ENCODE measurements around the gene IL1RAPL2.
"Not testable (repeated sequence)": the region's sequence is repeated elsewhere in the genome, so short reads cannot be mapped to it uniquely, and the experiment has no call there.

The IL1RAPL2 gene

GRCh38 chrX:104854790-104855340, 288.9 kb downstream of the IL1RAPL2 start:
- Histone ChIP-seq H3K4me1 (ENCODE audit: insufficient read depth, low read length) (no peaks in the 10 kb centered on the region), H3K4me3 (ENCODE audit: low read depth in 1 of 2, low read length in 2 of 2) (no peak overlapping the region), H3K27me3 (ENCODE audit: control insufficient read depth in 1 of 2, insufficient read depth in 2 of 2, low read length in 2 of 2) (no peaks in the 10 kb centered on the region), H3K9ac (ENCODE audit: low read length) (no peak overlapping the region), H3K27ac (ENCODE audit: low read depth, low read length) (no peak overlapping the region), H3K9me3 (ENCODE audit: low read length) (no peaks in the 10 kb centered on the region), H3K36me3 (ENCODE audit: insufficient read depth, low read length) (no peaks in the 10 kb centered on the region)

DNA sequence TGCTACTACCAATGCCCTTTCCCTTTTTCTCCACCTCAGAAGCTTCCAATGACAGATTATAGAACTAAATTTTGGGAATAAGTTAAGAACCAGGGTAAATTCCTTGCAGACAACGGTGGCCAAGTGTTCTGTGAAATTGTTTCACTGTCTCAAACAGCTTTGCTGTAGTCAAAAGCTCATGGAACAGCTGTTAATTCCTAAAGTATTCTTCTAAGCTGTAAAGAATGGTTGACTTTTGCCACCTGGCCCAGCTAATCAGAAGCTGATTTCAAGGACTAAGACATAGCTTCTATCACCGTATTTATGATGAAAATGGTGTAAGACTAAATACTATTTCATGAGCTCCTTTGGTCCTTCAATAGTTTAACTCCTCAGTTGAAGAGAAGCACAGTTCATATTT, 297.5 kb downstream of the IL1RAPL2 start:
- Histone ChIP-seq H3K9me3 (ENCODE audit: low read length) (no peaks in the 10 kb centered on the region), H3K4me1 (ENCODE audit: insufficient read depth, low read length) (no peaks in the 10 kb centered on the region), H3K27ac (ENCODE audit: low read depth, low read length) (no peak overlapping the region), H3K4me3 (ENCODE audit: low read depth in 1 of 2, low read length in 2 of 2) (no peak overlapping the region), H3K36me3 (ENCODE audit: insufficient read depth, low read length) (no peaks in the 10 kb centered on the region), H3K27me3 (ENCODE audit: control insufficient read depth in 1 of 2, insufficient read depth in 2 of 2, low read length in 2 of 2) (peaks cover 0 to 5% of the 10 kb centered on the region in 2 donors), H3K9ac (ENCODE audit: low read length) (no peak overlapping the region)

DNA sequence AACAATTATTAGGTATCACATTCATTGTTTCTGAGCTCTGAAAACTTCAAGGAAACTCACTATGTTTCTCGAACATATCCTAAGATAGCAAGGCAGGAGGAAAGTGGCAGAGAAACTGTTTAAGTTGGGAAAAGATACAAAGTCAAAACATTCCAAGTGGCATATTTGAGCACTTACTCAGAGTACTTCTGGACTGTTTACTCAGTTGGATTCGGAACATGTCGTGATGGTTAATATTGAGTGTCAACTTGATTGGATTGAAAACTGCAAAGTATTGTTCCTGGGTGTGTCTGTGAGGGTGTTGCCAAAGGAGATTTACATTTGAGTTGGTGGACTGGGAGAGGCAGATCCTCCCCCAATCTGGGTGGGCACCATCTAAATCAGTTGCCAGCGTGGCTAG, 298.3 kb downstream of the IL1RAPL2 start:
- no peak overlapping the region for H3K4me3 ChIP-seq (ENCODE audit: low read depth in 1 of 2, low read length in 2 of 2)
- no peak overlapping the region for H3K27ac ChIP-seq (ENCODE audit: low read depth, low read length)
- no peaks in the 10 kb centered on the region for H3K4me1 ChIP-seq (ENCODE audit: insufficient read depth, low read length)
- no peaks in the 10 kb centered on the region for H3K9me3 ChIP-seq (ENCODE audit: low read length)
- no peak overlapping the region for H3K9ac ChIP-seq (ENCODE audit: low read length)
- no peaks in the 10 kb centered on the region for H3K36me3 ChIP-seq (ENCODE audit: insufficient read depth, low read length)
- H3K27me3 ChIP-seq (ENCODE audit: control insufficient read depth in 1 of 2, insufficient read depth in 2 of 2, low read length in 2 of 2), result peaks cover 0 to 5% of the 10 kb centered on the region in 2 donors

DNA sequence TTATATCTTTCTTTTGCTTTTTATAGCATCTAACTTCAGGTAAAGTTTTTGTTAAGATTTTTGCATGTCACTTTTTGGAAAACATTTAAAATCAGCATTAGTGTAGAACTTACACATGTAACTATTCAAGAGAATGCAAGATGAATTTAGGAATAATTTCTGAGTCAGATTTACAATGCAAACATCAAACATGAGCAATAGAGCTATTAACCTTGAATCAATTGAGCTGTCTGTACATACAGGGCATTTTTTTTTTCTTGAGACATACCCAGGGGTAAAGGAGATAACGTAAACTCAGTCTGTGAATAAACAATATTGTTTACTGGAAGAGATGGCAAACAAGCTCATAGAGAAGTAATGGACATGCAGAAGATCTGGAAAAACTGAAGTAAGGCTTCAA, 311.5 kb downstream of the IL1RAPL2 start:
- H3K9ac ChIP-seq (ENCODE audit: low read length), result no peak overlapping the region
- no peak overlapping the region for H3K4me3 ChIP-seq (ENCODE audit: low read depth in 1 of 2, low read length in 2 of 2)
- no peak overlapping the region for H3K27ac ChIP-seq (ENCODE audit: low read depth, low read length)
- no peaks in the 10 kb centered on the region for H3K36me3 ChIP-seq (ENCODE audit: insufficient read depth, low read length)
- H3K27me3 ChIP-seq (ENCODE audit: control insufficient read depth in 1 of 2, insufficient read depth in 2 of 2, low read length in 2 of 2), result peaks cover 0 to 10% of the 10 kb centered on the region in 2 donors
- H3K9me3 ChIP-seq (ENCODE audit: low read length), result no peaks in the 10 kb centered on the region
- H3K4me1 ChIP-seq (ENCODE audit: insufficient read depth, low read length), result no peaks in the 10 kb centered on the region

- no peaks in the 10 kb centered on the region for H3K27me3 ChIP-seq (ENCODE audit: control insufficient read depth in 1 of 2, insufficient read depth in 2 of 2, low read length in 2 of 2)
- no peak overlapping the region for H3K4me3 ChIP-seq (ENCODE audit: low read depth in 1 of 2, low read length in 2 of 2)
- no peak overlapping the region for H3K9ac ChIP-seq (ENCODE audit: low read length)
- no peak overlapping the region for H3K27ac ChIP-seq (ENCODE audit: low read depth, low read length)
- H3K9me3 ChIP-seq (ENCODE audit: low read length), result no peaks in the 10 kb centered on the region
- H3K4me1 ChIP-seq (ENCODE audit: insufficient read depth, low read length), result no peaks in the 10 kb centered on the region
- H3K36me3 ChIP-seq (ENCODE audit: insufficient read depth, low read length), result no peaks in the 10 kb centered on the region
Measured at GRCh38 chrX:104902070-104902469, 336.1 kb downstream of the IL1RAPL2 start.

DNA sequence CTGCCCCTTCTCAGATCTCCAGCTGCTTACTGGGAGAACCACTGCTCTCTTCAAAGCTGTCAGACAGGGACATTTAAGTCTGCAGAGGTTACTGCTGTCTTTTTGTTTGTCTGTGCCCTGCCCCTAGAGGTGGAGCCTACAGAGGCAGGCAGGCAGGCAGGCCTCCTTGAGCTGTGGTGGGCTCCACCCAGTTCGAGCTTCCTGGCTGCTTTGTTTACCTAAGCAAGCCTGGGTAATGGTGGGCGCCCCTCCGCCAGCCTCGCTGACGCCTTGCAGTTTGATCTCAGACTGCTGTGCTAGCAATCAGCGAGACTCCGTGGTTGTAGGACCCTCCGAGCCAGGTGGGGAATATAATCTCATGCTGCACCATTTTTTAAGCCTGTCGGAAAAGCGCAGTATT, 343.7 kb downstream of the IL1RAPL2 start:
- not testable (repeated sequence) for H3K4me3 ChIP-seq (ENCODE audit: low read depth in 1 of 2, low read length in 2 of 2)

DNA sequence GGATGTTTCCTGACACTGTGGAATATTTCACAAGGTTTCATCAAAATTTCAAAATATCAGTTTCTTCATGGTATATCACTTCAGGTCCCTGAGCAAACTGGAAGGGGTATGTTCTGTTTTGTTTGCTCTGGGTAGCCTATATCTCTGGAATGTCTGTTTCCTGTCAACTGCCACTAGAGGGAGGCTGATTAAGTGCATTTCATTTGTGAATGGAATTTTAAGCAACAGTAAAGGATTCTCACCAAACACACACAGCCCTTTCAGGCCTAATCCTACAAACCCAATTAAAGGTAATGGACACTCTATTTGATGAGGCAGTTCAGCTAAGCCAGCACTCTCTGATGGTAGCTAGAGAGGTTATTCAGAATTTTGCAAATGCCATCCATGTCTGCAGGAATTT, 347.3 kb downstream of the IL1RAPL2 start:
- Histone ChIP-seq H3K27ac (ENCODE audit: low read depth, low read length) (no peak overlapping the region), H3K4me1 (ENCODE audit: insufficient read depth, low read length) (no peaks in the 10 kb centered on the region), H3K36me3 (ENCODE audit: insufficient read depth, low read length) (no peaks in the 10 kb centered on the region), H3K4me3 (ENCODE audit: low read depth in 1 of 2, low read length in 2 of 2) (no peak overlapping the region), H3K9ac (ENCODE audit: low read length) (no peak overlapping the region), H3K27me3 (ENCODE audit: control insufficient read depth in 1 of 2, insufficient read depth in 2 of 2, low read length in 2 of 2) (no peaks in the 10 kb centered on the region), H3K9me3 (ENCODE audit: low read length) (no peaks in the 10 kb centered on the region)

More for the DNA sequence above, 343.7 kb downstream of the IL1RAPL2 start:
- not testable (repeated sequence) for H3K9ac ChIP-seq (ENCODE audit: low read length); H3K36me3 ChIP-seq (ENCODE audit: insufficient read depth, low read length); H3K27ac ChIP-seq (ENCODE audit: low read depth, low read length); H3K9me3 ChIP-seq (ENCODE audit: low read length); H3K27me3 ChIP-seq (ENCODE audit: control insufficient read depth in 1 of 2, insufficient read depth in 2 of 2, low read length in 2 of 2); H3K4me1 ChIP-seq (ENCODE audit: insufficient read depth, low read length)

GRCh38 chrX:104914686-104915085, 348.7 kb downstream of the IL1RAPL2 start:
- not testable (repeated sequence) for H3K9ac ChIP-seq (ENCODE audit: low read length); H3K27ac ChIP-seq (ENCODE audit: low read depth, low read length); H3K36me3 ChIP-seq (ENCODE audit: insufficient read depth, low read length); H3K4me1 ChIP-seq (ENCODE audit: insufficient read depth, low read length); H3K9me3 ChIP-seq (ENCODE audit: low read length); H3K27me3 ChIP-seq (ENCODE audit: control insufficient read depth in 1 of 2, insufficient read depth in 2 of 2, low read length in 2 of 2); H3K4me3 ChIP-seq (ENCODE audit: low read depth in 1 of 2, low read length in 2 of 2)

DNA sequence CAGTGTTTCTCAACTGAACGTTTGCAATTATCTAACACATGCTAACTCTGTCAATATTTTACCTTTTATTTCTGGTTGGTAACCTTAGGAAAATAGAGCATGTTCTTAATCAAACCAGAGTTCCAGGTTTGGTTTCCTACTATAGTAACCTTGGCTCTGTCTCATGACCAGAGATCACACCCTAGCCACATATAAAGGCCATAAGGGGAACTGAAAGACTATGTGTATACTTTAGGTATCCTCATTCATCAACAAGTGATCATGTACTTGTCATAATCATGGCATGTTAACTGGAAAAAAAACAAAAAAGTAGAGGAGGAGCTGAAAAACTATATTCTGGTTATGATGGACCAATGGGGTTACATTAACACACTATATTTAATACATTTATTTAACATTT, 352.1 kb downstream of the IL1RAPL2 start:
- Histone ChIP-seq H3K36me3 (ENCODE audit: insufficient read depth, low read length) (no peaks in the 10 kb centered on the region), H3K4me1 (ENCODE audit: insufficient read depth, low read length) (no peaks in the 10 kb centered on the region), H3K27me3 (ENCODE audit: control insufficient read depth in 1 of 2, insufficient read depth in 2 of 2, low read length in 2 of 2) (peaks cover 0 to 3% of the 10 kb centered on the region in 2 donors), H3K9me3 (ENCODE audit: low read length) (no peaks in the 10 kb centered on the region), H3K4me3 (ENCODE audit: low read depth in 1 of 2, low read length in 2 of 2) (no peak overlapping the region), H3K27ac (ENCODE audit: low read depth, low read length) (no peak overlapping the region), H3K9ac (ENCODE audit: low read length) (no peak overlapping the region)

GRCh38 chrX:104921584-104922205, 355.7 kb downstream of the IL1RAPL2 start:
- no peaks in the 10 kb centered on the region for H3K9me3 ChIP-seq (ENCODE audit: low read length)
- H3K4me3 ChIP-seq (ENCODE audit: low read depth in 1 of 2, low read length in 2 of 2), result no peak overlapping the region
- peaks cover 0 to 3% of the 10 kb centered on the region in 2 donors for H3K27me3 ChIP-seq (ENCODE audit: control insufficient read depth in 1 of 2, insufficient read depth in 2 of 2, low read length in 2 of 2)
- H3K27ac ChIP-seq (ENCODE audit: low read depth, low read length), result no peak overlapping the region
- no peaks in the 10 kb centered on the region for H3K36me3 ChIP-seq (ENCODE audit: insufficient read depth, low read length)
- H3K4me1 ChIP-seq (ENCODE audit: insufficient read depth, low read length), result no peaks in the 10 kb centered on the region
- H3K9ac ChIP-seq (ENCODE audit: low read length), result no peak overlapping the region

DNA sequence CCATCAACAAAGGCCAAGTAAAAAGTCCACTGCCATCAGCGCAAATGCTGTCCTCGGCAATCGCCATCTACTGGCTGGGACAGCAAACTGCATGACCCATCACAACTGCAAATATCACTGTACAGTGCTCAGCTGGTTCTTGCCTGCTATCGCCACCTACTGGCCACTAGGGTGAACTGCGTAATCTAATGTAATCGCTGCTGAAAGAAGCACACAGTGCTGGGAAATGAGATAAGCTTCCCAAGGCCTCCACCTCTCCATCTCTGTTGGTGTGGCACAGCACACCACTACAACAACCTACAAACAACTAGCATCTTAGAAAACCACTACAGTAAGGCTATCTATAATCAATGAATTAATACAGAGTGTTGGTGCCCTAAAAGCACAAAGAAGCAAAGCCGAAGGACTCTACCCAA, 356.2 kb downstream of the IL1RAPL2 start:
- Histone ChIP-seq H3K27ac (ENCODE audit: low read depth, low read length) (no peak overlapping the region), H3K36me3 (ENCODE audit: insufficient read depth, low read length) (no peaks in the 10 kb centered on the region), H3K9ac (ENCODE audit: low read length) (no peak overlapping the region), H3K4me3 (ENCODE audit: low read depth in 1 of 2, low read length in 2 of 2) (no peak overlapping the region), H3K9me3 (ENCODE audit: low read length) (no peaks in the 10 kb centered on the region), H3K4me1 (ENCODE audit: insufficient read depth, low read length) (no peaks in the 10 kb centered on the region), H3K27me3 (ENCODE audit: control insufficient read depth in 1 of 2, insufficient read depth in 2 of 2, low read length in 2 of 2) (peaks cover 0 to 3% of the 10 kb centered on the region in 2 donors)

DNA sequence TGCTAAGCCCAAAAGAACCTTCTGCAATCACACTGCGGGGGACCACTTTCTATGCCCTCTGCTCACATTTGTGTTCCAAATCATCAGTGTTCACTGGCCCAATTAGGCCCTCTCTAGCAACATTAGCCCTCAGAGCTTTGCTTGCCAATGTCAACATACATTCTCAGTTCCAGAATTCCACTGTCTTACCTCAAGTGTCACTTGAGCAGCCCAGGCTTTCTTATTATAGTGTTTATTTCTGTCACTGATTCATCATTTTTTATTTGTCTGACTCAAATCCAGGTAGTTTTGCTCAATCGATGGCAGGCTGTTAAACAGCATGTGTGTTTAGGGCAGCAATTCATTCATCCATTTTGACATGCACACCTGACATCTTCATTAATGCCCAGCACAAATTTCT, 363.3 kb downstream of the IL1RAPL2 start:
- Histone ChIP-seq H3K27ac (ENCODE audit: low read depth, low read length) (no peak overlapping the region), H3K9ac (ENCODE audit: low read length) (no peak overlapping the region), H3K27me3 (ENCODE audit: control insufficient read depth in 1 of 2, insufficient read depth in 2 of 2, low read length in 2 of 2) (no peaks in the 10 kb centered on the region), H3K36me3 (ENCODE audit: insufficient read depth, low read length) (no peaks in the 10 kb centered on the region), H3K4me3 (ENCODE audit: low read depth in 1 of 2, low read length in 2 of 2) (no peak overlapping the region), H3K4me1 (ENCODE audit: insufficient read depth, low read length) (no peaks in the 10 kb centered on the region), H3K9me3 (ENCODE audit: low read length) (no peaks in the 10 kb centered on the region)
